Stimulated activated CD8-positive, alpha-beta memory T cell treated with anti-CD3 and anti-CD28 coated beads, Interleukin-7, amount 100 ng/mL, for 1 hour (primary cell): Measurements from ENCODE around the gene ZGRF1.
"Not testable (repeated sequence)": the region's sequence is repeated elsewhere in the genome, so short reads cannot be mapped to it uniquely, and the experiment has no call there.

Experiments
- DNase-seq, 2 donors: peaks; one replicate each; pipeline ENCODE4 v3.0.0-alpha.2; 2020; ENCODE audit warnings: low read depth in 2 of 2

The ZGRF1 gene, protein sequence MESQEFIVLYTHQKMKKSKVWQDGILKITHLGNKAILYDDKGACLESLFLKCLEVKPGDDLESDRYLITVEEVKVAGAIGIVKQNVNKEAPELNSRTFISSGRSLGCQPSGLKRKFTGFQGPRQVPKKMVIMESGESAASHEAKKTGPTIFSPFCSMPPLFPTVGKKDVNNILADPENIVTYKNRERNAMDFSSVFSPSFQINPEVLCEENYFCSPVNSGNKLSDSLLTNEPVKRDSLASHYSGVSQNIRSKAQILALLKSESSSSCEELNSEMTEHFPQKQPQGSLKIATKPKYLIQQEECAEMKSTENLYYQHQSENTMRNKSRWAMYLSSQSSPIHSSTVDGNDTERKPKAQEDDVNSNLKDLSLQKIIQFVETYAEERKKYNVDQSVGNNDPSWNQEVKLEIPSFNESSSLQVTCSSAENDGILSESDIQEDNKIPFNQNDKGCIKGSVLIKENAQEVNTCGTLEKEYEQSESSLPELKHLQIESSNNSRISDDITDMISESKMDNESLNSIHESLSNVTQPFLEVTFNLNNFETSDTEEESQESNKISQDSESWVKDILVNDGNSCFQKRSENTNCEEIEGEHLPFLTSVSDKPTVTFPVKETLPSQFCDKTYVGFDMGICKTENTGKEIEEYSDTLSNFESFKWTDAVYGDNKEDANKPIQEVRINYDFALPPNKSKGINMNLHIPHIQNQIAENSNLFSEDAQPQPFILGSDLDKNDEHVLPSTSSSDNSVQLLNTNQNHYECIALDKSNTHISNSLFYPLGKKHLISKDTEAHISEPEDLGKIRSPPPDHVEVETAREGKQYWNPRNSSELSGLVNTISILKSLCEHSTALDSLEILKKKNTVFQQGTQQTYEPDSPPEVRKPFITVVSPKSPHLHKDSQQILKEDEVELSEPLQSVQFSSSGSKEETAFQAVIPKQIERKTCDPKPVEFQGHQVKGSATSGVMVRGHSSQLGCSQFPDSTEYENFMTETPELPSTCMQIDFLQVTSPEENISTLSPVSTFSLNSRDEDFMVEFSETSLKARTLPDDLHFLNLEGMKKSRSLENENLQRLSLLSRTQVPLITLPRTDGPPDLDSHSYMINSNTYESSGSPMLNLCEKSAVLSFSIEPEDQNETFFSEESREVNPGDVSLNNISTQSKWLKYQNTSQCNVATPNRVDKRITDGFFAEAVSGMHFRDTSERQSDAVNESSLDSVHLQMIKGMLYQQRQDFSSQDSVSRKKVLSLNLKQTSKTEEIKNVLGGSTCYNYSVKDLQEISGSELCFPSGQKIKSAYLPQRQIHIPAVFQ (N-terminal part only)

DNA sequence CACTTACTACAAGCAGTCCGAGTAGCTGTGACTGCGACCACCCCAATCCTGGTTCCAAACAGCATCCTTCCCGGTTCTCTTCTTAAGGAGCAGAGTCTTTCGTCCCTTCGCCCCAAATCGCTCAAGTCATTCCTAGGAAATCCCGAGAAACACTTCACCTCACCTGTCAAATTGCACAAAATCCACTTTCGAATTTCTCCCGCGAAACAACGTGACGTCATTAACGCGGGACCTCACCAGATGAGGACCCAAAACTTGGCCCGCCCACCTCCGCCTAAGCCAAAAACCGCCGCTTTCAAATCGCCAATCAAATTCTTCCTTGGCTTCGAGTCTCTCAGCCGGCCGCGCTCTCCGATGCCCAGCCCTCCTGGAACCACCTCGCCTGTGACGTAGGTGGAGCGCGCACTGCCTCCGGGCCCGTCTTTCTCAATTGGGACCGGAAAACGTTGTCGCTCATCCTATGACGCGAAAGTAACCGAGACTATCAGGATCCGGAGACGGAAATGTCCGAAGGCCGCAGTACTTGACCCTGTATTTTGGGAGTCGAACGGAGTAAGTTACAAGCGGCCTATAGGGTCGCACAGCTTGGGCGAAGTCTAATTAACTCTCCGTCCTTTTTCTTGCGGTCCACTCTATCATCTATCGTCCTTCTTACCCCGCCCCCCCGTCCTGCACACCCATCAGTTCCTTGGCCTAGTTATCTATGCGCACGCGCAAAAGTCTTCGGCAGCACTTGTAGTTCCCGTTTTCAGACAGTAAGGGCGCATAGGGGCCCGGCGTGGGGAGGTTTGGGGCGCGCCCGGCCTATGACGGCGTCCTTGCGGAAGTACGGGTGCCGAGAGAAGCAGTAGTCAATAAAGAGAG lies at the start of gene ZGRF1, which contains the start of gene LARP7:
ZGRF1 (minus strand) TSS at position 222 of the 864 bp plus-strand sequence. CDS start 3,733 bp downstream, outside the sequence.
LARP7 (plus strand) TSS at position 456 of the 864 bp plus-strand sequence. CDS start 7,527 bp downstream, outside the sequence.
- peak; percentile 92 to 94 for DNase-seq

DNA sequence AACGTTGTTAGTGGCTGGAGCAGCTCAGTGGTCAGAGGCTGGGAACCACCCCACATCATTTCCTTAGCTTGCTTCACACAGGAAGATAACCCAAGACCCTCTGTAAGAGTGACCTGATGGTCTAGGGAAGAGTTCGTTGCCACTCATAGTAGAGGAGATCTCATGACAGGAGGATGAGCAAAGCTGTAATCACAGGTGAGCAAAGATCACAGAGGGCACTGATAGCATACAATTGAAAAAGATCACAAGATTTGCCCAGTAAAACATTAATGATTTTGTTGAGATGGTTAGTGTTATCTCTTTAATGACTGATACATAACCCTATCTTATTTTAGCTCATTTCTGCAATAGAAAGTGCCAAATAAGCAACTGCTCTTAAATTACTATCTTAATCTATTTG lies 44.3 kb upstream of the ZGRF1 start:
- no peak for DNase-seq

DNA sequence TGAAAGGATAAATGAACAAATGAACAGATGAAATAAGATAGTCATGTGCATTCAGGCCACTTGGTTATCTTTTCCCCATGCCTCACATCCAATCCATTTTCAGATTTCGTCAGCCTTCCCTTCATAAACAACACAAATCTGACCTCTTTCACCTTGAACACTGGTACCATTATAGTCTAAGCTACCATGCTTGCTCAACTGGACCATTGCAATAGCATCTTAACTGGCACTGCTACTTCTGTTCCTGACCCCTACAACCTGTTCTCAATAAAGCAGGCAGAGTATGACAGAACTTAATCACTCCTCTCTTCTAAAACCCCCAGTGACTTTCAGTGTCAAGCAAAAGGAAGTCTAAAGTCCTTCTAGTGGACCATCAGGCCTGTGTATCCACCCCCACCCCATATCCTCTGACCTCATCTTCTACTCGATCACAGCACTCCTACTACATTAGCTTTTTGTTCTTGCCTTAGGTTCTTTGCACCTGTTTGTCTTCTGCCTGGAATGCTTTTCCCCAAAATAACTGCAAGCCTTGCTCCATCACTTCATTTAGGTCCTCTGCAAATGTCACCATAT lies 40.9 kb upstream of the ZGRF1 start:
- no peak for DNase-seq

DNA sequence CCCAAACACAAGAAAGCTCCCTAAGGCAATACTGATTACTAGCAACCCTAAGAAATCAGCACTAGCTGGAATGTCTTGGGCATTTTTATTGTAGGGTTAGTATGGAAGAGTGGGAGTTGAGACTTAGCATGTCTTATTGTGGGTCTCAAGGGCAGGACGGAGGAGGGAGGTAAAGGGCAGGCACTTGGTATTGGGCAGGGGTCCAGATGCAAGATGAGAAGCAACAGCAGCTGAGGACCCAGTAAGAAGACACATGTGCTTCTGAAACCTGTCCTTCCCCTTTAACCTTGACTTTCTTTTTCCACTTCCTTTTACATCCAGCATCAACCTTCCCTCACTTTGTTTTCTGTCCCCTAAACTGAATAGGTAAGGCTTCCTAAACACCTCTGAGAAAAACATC lies 37.7 kb upstream of the ZGRF1 start:
- DNase-seq = no peak

DNA sequence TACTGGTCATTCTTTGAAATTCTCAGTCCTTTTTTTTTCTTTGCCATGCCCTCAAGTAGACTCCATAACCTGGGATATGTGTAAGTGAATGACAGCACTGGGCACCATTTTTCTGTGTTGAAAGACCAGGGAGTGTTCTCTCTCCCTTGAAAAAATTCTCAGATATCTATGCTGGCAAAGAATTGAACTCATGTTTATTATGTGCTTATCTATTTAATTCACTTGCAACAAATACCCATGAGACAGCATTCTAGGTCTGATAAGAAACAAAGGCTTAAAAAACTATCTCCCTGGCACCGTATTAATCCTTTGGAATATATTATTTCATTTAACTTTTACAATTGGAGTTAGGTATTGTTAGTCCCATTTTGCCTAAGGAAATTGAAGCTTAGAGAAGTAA lies 37.0 kb upstream of the ZGRF1 start:
- no peak for DNase-seq

DNA sequence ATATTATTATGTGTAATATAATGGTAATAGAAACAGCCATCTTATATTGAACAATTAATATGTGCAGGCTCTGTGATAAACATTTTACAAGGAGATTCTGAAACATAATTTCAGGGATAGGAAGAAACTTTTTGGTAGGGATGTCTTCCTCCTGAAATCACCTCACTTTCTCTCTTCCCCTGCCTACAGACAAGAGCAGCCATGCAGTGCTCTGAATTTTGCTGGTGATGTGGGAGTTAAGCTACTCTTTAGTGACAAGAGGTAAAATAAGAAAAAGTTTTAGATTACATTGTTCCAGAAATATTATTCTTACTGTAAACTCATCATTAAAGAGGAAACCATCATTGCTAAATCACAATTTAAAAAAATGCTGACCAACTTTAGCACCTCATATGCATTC lies 36.4 kb upstream of the ZGRF1 start:
- DNase-seq = no peak

DNA sequence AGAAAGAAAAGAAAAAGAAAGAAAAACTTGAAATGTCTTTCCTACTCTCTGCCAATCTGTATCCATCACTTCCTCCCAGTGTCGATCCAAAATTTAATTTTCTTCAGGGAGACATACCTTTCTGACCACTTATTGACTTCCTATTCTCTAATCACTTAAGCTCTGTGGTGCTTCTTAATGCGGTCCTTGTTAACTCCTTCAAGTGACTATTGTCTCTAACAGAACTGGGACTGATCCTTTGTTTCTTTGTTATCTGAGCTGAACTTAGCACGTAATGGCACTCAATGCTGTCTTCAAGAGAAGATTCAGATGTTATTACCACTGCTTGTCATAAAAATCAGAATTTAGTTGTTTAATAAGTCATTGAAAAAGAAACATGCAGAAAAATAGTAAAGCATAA lies 31.4 kb upstream of the ZGRF1 start:
- DNase-seq = no peak

DNA sequence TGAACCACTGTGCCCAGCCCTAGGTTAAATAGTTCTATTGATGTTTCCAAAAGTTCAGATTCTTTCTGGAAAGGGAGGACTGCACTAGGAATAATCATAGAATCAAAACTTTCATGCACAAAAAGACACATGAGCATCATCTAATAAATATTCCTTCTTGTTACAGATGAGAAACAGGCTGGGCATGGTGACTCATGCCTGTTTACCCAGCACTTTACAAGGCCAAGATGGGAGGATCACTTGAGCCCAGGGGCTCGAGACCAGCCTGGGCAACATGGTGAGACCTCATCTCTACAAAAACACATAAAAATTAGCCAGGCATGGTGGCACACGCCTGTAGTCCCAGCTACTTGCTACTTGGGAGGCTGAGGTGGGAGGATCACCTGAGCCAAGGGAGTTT lies 27.9 kb upstream of the ZGRF1 start:
- no peak for DNase-seq

DNA sequence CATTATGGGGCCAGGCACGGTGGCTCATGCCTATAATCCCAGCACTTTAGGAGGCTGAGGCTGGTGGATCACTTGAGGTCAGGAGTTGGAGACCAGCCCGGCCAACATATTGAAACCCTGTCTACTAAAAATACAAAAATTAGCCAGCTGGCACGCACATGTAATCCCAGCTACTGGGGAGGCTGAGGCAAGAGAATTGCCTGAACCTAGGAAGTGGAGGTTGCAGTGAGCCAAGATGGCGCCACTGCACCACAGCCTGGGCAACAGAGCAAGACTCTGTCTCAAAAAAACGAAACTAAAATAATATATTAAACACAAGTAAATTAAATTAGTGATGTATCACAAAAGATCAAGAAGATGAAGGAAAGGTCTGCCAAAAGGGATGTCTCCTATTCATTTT lies 19.4 kb upstream of the ZGRF1 start:
- DNase-seq = not testable (repeated sequence)

DNA sequence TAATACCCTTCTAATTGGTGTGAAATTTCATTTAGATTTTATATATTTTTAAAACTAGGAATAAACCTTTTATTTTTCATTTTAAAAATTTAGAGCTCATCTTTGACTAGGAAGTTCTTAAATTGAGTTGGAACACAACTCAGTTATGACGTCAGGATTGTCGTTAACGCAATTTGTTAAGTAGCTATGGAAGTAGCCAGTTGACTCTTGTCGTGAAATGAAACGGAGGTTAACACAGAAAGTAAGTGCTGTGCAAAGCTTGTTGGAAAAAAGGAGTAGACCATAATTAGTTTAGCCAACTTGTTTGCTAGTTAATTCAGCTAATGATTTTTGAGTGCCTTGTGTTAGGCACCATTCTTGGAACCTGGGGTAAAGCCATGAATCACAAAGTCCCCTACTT lies 18.6 kb upstream of the ZGRF1 start:
- DNase-seq = no peak

DNA sequence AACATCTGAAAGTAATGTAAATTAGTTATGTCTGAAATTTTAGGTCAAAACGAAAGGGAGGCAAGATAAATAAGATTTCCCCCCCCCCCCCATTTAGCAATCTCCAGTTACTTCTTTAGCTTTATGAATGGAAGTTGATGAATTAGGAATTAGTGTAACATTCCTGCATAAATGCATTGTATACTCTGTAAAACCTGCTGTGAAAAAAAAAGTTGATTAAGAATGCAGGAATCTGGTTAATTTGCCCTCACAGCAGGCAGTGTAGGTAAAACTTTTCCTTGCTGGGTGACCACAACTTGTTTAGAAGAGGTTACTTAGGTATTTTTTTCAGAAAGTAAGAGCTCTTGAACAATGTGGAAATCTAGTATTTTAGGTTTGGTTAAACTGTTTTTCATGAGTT lies 15.5 kb upstream of the ZGRF1 start:
- no peak for DNase-seq

DNA sequence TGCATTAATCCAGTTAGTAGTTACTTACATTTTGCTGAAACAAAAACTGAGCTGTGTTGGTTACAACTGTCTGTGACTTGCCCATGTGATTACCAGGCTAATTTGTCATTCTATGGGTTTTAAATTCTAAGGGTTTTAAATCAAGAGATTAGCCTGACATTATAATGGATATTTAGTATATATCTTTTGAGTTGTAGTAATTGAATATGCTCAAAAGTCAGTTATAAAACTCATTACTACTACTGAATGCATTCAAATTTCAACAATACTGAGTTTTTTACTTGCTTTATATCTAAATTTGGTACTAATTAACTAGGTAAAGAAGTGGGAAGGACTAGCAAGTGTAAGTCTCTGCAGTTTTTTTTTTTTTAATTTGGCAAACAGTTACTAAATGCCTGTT lies 14.9 kb upstream of the ZGRF1 start:
- DNase-seq = no peak

DNA sequence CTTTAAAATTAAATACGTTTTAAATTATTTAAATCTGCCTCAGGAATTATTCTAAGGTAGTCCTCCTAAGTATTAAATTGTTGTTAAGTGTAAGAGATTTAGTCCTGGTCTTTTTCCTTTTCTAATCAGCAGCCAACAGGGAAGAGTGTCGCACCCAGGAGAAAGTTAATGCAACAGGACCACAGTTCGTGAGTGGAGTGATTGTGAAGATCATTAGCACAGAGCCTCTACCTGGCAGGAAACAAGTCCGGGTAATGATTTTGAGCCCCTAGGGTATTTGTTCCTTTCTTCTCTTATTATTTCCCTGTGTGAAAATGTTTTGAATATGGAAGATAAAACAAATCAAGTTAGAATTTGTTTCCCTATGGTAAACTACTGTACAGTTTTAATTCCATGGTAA lies 13.6 kb upstream of the ZGRF1 start:
- DNase-seq = no peak

DNA sequence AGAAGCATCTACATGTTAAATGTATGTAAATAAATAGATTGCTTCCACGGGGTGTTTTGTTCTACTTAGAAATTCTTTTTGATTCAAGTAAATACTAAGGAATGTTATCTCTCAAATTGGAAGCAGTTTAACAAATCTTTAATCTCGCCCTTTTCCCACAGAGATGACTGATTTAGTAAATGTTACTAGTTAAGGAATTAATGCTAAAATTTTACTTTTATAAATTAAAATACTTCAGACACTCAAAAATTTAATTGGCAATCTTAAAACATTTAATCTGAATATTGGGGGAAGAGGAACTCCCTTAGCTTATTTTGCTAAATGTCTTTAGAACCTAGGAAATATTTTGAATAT lies 12.3 kb upstream of the ZGRF1 start:
- no peak for DNase-seq

DNA sequence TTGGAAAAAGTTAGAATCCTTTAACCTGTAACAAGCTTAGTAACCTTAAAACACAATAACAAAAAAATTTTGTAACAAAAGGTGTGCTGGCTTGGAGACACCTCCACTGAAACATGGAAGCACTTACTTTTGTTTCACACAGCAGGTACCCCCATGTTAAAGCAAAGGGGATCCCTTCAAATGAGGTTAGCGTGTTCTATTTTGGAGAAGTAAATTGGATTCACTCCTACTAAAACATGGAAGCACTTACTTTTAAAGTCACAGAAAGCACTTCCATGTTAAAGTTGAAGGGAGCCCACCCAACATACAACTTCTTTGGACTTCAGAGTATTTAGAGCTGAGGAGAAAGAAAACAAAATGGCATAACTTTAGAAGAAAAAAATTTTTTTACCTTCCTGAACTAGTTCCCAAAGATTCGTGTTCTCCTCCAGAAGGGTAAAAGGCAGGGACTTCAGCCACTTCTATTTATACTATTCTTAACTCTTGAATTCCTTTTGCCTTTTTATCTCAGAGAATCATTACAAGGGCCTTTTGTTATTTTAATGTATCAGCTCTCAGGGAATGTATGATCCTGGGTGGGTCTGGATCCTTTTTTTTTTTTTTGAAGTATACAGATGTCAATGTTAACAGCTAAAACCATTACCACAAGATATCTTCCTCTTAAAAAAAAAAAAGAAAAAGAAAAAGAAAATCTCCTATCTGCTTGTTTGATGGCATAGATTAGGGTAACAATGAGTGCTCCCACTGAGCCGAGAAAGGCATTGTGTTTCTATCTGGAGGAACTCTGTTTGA lies 11.8 kb upstream of the ZGRF1 start:
- DNase-seq = no peak

DNA sequence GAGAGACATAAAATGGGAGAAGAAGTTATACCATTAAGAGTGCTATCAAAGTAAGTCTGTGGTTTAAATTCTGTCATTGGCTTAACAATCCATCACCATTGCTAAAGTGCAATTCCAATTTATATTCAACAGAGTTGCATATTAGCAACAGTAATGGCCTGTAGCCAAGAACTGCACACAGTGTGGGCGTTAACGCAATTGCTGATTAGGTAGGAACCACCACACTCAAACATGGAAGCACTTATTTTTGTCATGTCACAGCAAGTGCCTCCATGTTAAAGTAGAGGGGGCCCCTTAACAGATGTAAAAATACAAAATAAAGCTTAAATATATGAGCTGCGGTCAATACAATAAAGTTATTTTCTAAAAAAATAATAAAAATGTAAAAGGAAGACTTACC lies 11.1 kb upstream of the ZGRF1 start:
- no peak for DNase-seq

DNA sequence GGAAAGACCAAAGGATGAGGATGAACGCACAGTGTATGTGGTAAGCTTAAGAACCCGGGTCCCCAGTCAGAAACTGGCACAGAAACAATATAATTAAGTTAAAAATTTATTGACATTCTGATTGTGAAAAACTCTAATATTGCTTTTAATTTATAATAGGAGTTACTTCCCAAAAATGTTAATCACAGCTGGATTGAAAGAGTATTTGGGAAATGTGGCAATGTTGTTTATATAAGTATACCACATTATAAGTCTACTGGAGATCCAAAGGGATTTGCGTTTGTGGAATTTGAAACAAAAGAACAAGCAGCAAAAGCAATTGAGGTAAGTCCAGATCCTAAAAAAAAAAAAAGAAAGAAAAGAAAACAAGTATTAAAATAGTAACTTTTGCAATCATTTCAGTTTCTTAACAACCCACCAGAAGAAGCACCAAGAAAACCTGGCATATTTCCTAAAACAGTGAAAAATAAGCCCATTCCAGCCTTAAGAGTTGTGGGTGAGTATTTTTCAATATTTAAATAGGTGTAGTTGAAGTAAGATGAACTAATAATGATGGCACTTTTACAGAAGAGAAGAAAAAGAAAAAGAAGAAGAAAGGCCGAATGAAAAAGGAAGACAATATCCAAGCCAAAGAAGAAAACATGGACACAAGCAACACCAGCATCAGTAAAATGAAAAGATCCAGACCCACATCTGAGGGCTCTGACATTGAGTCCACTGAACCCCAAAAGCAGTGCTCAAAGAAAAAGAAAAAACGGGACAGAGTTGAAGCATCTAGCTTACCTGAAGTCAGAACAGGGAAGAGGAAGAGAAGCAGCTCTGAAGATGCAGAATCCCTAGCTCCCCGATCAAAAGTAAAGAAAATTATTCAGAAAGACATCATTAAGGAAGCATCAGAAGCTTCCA lies 10.2 kb upstream of the ZGRF1 start:
- no peak for DNase-seq

DNA sequence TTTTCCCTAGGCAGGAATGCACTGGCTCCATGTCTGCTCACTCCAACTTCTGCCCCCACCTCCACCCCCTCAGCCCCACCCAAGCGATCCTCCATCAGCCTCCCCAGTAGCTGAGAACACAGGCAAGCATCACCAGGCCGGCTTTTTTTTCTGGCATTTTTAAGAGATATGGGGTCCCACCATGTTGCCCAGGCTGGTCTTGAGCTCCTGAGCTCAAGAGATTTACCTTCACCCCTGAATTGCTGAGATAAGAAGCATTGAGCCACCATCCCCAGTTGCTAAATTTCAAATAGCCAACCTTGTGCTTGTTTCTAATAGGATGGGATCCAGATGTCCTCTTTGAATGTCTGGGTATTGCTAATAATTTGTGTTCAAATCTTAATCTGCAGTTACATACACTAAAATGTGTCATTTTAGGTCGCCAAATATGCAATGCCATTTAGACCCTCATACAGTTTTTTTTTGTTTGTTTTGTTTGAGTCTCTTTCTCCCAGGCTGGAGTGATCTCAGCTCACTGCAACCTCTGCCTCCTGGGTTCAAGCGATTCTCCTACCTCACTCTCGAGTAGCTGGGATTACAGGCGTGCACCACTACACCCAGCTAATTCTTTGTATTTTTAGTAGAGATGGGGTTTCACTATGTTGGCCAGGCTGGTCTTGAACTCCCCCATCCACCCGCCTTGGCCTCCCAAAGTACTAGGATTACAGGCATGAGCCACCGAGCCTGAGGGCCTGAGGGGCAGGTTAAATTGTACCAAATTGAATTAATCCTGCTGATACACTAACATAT lies 9.0 kb upstream of the ZGRF1 start:
- no peak for DNase-seq
